HG02678 (cell line): ENCODE data around the gene PDE2A.

Experiments
- ATAC-seq: cut with Tn5 transposase; IDR thresholded peaks from one replicate; pipeline ENCODE4 v1.9.1; 2021; ENCODE audit warnings: mild to moderate bottlenecking, moderate library complexity; ENCODE audit not compliant: unreplicated experiment

Gene PDE2A

GRCh38 chr11:72592698-72593495 is 81.3 kb downstream of the PDE2A start:
- no peak for ATAC-seq

- no peak for ATAC-seq
These were observed 82.3 kb downstream of the PDE2A start for GRCh38 chr11:72591785-72592502.

GRCh38 chr11:72591023-72591422 is 83.2 kb downstream of the PDE2A start:
- no peak for ATAC-seq

GRCh38 chr11:72589802-72590761 is 84.1 kb downstream of the PDE2A start:
- no peak for ATAC-seq

- no peak for ATAC-seq
These were observed 85.5 kb downstream of the PDE2A start for GRCh38 chr11:72588421-72589410.

- ATAC-seq, result no peak
These were observed 86.5 kb downstream of the PDE2A start for GRCh38 chr11:72587696-72588095.

GRCh38 chr11:72586321-72587090 is 87.7 kb downstream of the PDE2A start:
- ATAC-seq, result no peak

GRCh38 chr11:72585762-72586311 is 88.4 kb downstream of the PDE2A start:
- no peak for ATAC-seq

GRCh38 chr11:72584939-72585597 is 89.2 kb downstream of the PDE2A start:
- ATAC-seq, result no peak

GRCh38 chr11:72584293-72584938 is 89.8 kb downstream of the PDE2A start:
- no peak for ATAC-seq

GRCh38 chr11:72583616-72584292 is 90.5 kb downstream of the PDE2A start:
- no peak for ATAC-seq

- ATAC-seq, result no peak
These were observed 91.1 kb downstream of the PDE2A start for GRCh38 chr11:72583177-72583553.

GRCh38 chr11:72582206-72583176 is 91.7 kb downstream of the PDE2A start:
- ATAC-seq, result no peak

- ATAC-seq, result no peak
These were observed 93.2 kb downstream of the PDE2A start for GRCh38 chr11:72581067-72581466.

- ATAC-seq, result no peak
These were observed 93.6 kb downstream of the PDE2A start for GRCh38 chr11:72580642-72580950.
